ENCODE results near the gene PGM5.

GRCh38 chr9:68416936-68417564, 60.6 kb downstream of the PGM5 start:
- no peak for TF ChIP-seq POLR2A (IDR thresholded peaks at IDR 0.05; ENCODE audit: low read length)
- no peak for TF ChIP-seq GATA1 (IDR thresholded peaks at IDR 0.05; ENCODE audit: low read depth, low read length)

Data from erythroblast (primary cell).